Measurements from ENCODE around the gene USP14.

USP14 gene

GRCh38 chr18:213505-213904, 55.1 kb downstream of the USP14 start:
- no peak for TF ChIP-seq EZH2phosphoT487 (IDR thresholded peaks at IDR 0.05; ENCODE audit: borderline replicate concordance)
- TF ChIP-seq, protein P1, sequence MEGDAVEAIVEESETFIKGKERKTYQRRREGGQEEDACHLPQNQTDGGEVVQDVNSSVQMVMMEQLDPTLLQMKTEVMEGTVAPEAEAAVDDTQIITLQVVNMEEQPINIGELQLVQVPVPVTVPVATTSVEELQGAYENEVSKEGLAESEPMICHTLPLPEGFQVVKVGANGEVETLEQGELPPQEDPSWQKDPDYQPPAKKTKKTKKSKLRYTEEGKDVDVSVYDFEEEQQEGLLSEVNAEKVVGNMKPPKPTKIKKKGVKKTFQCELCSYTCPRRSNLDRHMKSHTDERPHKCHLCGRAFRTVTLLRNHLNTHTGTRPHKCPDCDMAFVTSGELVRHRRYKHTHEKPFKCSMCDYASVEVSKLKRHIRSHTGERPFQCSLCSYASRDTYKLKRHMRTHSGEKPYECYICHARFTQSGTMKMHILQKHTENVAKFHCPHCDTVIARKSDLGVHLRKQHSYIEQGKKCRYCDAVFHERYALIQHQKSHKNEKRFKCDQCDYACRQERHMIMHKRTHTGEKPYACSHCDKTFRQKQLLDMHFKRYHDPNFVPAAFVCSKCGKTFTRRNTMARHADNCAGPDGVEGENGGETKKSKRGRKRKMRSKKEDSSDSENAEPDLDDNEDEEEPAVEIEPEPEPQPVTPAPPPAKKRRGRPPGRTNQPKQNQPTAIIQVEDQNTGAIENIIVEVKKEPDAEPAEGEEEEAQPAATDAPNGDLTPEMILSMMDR (conservative IDR thresholded peaks at IDR 0.05; ENCODE audit: low read length) = no peak
- H3K9ac ChIP-seq (ENCODE audit: low read depth, low read length, poor library complexity, severe bottlenecking) = no peak overlapping the region
- H3K4me2 ChIP-seq (ENCODE audit: low read depth, low read length, poor library complexity, severe bottlenecking) = no peak overlapping the region
- H3K4me3 ChIP-seq (ENCODE audit: low read length, poor library complexity, severe bottlenecking) = no peak overlapping the region
- 0 out of 2 replicates have a peak, but pooled peaks cover 3% of the 10 kb centered on the region for H3F3A ChIP-seq (ENCODE audit: low read depth)
- no peak overlapping the region for H2AFZ ChIP-seq (ENCODE audit: low read length)
- peaks cover 88% of the 10 kb centered on the region for H3K36me3 ChIP-seq (ENCODE audit: insufficient read depth, low read length)
- no peaks in the 10 kb centered on the region for H4K20me1 ChIP-seq (ENCODE audit: insufficient read depth, low read length, poor library complexity, severe bottlenecking)
- H3K9me3 ChIP-seq (ENCODE audit: insufficient read depth, low read depth, low read length) = no peaks in the 10 kb centered on the region
- no peaks in the 10 kb centered on the region for H3K4me1 ChIP-seq (ENCODE audit: insufficient read depth, low read length, poor library complexity, severe bottlenecking)
- H3K9me2 ChIP-seq (replicated peaks; ENCODE audit: low read depth, low read length) = no peaks in the 10 kb centered on the region
- no peaks in the 10 kb centered on the region for H3K79me2 ChIP-seq (ENCODE audit: insufficient read depth, low read length)
- H3K27me3 ChIP-seq (ENCODE audit: insufficient read depth, low read length, poor library complexity, severe bottlenecking) = no peaks in the 10 kb centered on the region

DNA sequence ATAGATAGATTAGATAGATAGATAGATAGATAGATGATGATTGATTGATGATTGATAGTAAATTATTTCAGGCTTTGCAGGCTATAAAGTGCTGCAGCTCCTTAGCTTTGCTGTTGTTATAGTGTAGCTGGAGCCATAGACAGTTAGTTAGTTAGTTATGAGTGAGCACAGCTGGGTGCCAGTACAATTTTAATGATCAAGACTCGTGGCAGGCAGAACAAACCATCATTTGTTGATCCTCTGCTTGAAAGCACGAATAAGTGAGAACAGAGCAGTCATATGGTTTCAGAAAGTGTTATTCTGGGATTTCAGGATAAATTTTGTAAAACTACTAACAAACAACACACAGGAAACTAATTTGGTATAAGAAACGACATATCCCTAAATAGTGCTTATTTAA, 55.6 kb downstream of the USP14 start:
- Histone ChIP-seq H3F3A (ENCODE audit: low read depth) (0 out of 2 replicates have a peak, but pooled peaks cover 3% of the 10 kb centered on the region), H3K9me2 (replicated peaks; ENCODE audit: low read depth, low read length) (no peaks in the 10 kb centered on the region), H4K20me1 (ENCODE audit: insufficient read depth, low read length, poor library complexity, severe bottlenecking) (no peaks in the 10 kb centered on the region), H3K9ac (ENCODE audit: low read depth, low read length, poor library complexity, severe bottlenecking) (no peak overlapping the region), H3K4me2 (ENCODE audit: low read depth, low read length, poor library complexity, severe bottlenecking) (no peak overlapping the region), H3K27me3 (ENCODE audit: insufficient read depth, low read length, poor library complexity, severe bottlenecking) (no peaks in the 10 kb centered on the region), H3K4me1 (ENCODE audit: insufficient read depth, low read length, poor library complexity, severe bottlenecking) (no peaks in the 10 kb centered on the region), H3K36me3 (ENCODE audit: insufficient read depth, low read length) (peaks cover 91% of the 10 kb centered on the region), H2AFZ (ENCODE audit: low read length) (no peak overlapping the region), H3K9me3 (ENCODE audit: insufficient read depth, low read depth, low read length) (no peaks in the 10 kb centered on the region), H3K79me2 (ENCODE audit: insufficient read depth, low read length) (no peaks in the 10 kb centered on the region), H3K4me3 (ENCODE audit: low read length, poor library complexity, severe bottlenecking) (no peak overlapping the region)
- TF ChIP-seq EZH2phosphoT487 (IDR thresholded peaks at IDR 0.05; ENCODE audit: borderline replicate concordance) = no peak
- TF ChIP-seq, protein P1 (conservative IDR thresholded peaks at IDR 0.05; ENCODE audit: low read length) = no peak

- no peaks in the 10 kb centered on the region for H3K79me2 ChIP-seq (ENCODE audit: insufficient read depth, low read length)
- H3F3A ChIP-seq (ENCODE audit: low read depth) = 0 out of 2 replicates have a peak, but pooled peaks cover 3% of the 10 kb centered on the region
- no peak for TF ChIP-seq EZH2phosphoT487 (IDR thresholded peaks at IDR 0.05; ENCODE audit: borderline replicate concordance)
- TF ChIP-seq, protein P1 (conservative IDR thresholded peaks at IDR 0.05; ENCODE audit: low read length) = no peak
- H3K27me3 ChIP-seq (ENCODE audit: insufficient read depth, low read length, poor library complexity, severe bottlenecking) = no peaks in the 10 kb centered on the region
- no peak overlapping the region for H3K9ac ChIP-seq (ENCODE audit: low read depth, low read length, poor library complexity, severe bottlenecking)
- no peaks in the 10 kb centered on the region for H3K9me3 ChIP-seq (ENCODE audit: insufficient read depth, low read depth, low read length)
- H3K4me3 ChIP-seq (ENCODE audit: low read length, poor library complexity, severe bottlenecking) = no peak overlapping the region
- H3K9me2 ChIP-seq (replicated peaks; ENCODE audit: low read depth, low read length) = no peaks in the 10 kb centered on the region
- no peak overlapping the region for H2AFZ ChIP-seq (ENCODE audit: low read length)
- H3K36me3 ChIP-seq (ENCODE audit: insufficient read depth, low read length) = peaks cover 78% of the 10 kb centered on the region
- H3K4me2 ChIP-seq (ENCODE audit: low read depth, low read length, poor library complexity, severe bottlenecking) = no peak overlapping the region
- no peaks in the 10 kb centered on the region for H3K4me1 ChIP-seq (ENCODE audit: insufficient read depth, low read length, poor library complexity, severe bottlenecking)
- no peaks in the 10 kb centered on the region for H4K20me1 ChIP-seq (ENCODE audit: insufficient read depth, low read length, poor library complexity, severe bottlenecking)
These were observed 57.2 kb downstream of the USP14 start for GRCh38 chr18:215448-216010.
